ENCODE data around the gene YY1. TPM values are rescaled to one million over a fixed set of nuclear protein-coding genes. Genes with fewer than 3 reads are reported as not detected.
"Not testable (repeated sequence)": the region's sequence is repeated elsewhere in the genome, so short reads cannot be mapped to it uniquely, and the experiment has no call there.

The YY1 gene
- total RNA-seq, 8 experiments from 2014 or later = 23.4 to 58.3 (median 30.4) TPM

DNA sequence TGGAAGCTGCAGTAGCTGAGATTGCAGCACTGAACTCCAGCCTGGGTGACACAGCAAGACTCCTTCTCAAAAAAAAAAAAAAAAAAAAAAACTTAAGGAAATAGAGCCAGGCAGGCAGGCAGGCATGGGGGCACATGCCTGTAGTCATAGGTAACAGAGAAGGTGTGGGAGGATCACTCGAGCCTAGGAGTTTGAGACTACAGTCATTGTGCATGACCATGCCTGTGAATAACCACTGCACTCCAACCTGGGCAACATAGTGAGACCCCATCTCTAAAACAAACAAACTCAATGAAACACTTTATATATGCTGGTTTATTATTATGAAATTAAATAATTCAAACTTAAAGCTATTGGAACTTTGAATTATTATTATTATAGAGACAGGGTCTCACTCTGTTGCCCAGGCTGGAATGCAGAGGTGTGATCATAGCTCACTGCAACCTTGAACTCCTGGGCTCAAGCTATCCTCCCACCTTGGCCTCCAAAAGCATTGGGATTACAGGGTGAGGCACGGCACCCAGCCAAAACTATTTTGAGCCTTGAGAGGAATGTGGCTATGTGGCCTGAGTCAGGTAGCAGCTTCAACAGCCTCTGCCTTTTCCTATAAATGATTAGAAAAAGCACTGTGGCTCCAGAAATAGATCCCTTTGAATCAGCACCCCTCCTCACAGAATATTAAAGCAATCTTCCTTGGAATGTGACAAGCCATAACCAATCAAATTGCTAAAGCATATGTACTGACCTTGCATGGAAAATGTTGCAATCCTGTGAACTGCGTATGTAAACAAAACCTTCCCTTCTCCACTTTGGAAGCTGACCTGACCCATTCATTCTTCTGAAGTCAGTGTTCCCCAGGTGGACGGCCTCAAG lies 34.7 kb upstream of the YY1 start:
- Histone ChIP-seq H3K27ac (no peak overlapping the region), H3K4me1 (replicated peaks in 1 of 2) (no peaks in the 10 kb centered on the region), H3K4me3 (no peak overlapping the region)
- peak in 3 of 8 experiments; percentile 28 to 83 (median 31) for ATAC-seq (replicated peaks in 6 of 8)
- in situ Hi-C loops (cut with MboI; ENCODE audit: low pct_unique_long_range_greater_than_20kb in 2 of 9, low sequenced_read_pairs in 9 of 9, unreplicated experiment in 9 of 9) = no loop called here
- 13 to 100% (median 82%) methylated on average over 1 to 3 of the region's 4 CpGs; no CpG with 5 or more reads in 2 of the 10 experiments for WGBS, 10 experiments

DNA sequence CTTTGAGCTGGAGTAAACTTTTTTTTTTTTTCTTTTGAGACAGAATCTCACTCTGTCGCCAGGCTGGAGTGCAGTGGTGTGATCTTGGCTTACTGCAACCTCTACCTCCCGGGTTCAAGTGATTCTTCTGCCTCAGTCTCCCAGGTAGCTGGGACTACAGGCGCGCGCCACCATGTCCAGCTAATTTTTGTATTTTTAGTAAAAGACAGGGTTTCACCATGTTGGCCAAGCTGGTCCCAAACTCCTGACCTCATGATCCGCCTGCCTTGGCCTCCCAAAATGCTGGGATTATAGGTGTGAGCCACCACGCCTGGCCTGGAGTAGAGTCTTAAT lies 34.1 kb upstream of the YY1 start:
- ATAC-seq (replicated peaks in 6 of 8); H3K4me1 ChIP-seq (replicated peaks in 1 of 2); in situ Hi-C loops (cut with MboI; ENCODE audit: low pct_unique_long_range_greater_than_20kb in 2 of 9, low sequenced_read_pairs in 9 of 9, unreplicated experiment in 9 of 9); H3K27ac ChIP-seq; H3K4me3 ChIP-seq: not testable (repeated sequence)
- WGBS, 10 experiments = 85 to 100% (median 100%) methylated on average over 1 to 5 of the region's 7 CpGs; no CpG with 5 or more reads in 4 of the 10 experiments

DNA sequence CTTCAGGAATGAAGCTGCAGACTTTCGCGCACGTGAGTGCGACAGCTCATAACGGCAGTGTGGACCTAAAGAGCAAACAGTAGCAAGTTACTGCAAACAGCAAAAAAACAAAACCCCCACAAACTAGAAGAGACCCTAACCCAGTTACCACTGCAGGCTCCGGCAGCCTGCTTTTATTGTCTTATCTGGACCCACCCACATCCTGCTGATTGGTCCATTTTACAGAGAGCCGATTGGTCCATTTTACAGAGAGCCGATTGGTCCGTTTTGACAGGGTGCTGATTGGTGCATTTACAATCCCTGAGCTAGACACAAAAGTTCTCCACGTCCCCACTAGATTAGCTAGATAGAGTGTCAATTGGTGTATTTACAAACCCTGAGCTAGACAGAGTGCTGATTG lies 31.4 kb upstream of the YY1 start:
- H3K4me3 ChIP-seq; H3K4me1 ChIP-seq (replicated peaks in 1 of 2); ATAC-seq (replicated peaks in 6 of 8); H3K27ac ChIP-seq; in situ Hi-C loops (cut with MboI; ENCODE audit: low pct_unique_long_range_greater_than_20kb in 2 of 9, low sequenced_read_pairs in 9 of 9, unreplicated experiment in 9 of 9): not testable (repeated sequence)
- WGBS, 10 experiments = 50 to 100% (median 97%) methylated on average over 1 to 7 of the region's 10 CpGs; no CpG with 5 or more reads in 2 of the 10 experiments

DNA sequence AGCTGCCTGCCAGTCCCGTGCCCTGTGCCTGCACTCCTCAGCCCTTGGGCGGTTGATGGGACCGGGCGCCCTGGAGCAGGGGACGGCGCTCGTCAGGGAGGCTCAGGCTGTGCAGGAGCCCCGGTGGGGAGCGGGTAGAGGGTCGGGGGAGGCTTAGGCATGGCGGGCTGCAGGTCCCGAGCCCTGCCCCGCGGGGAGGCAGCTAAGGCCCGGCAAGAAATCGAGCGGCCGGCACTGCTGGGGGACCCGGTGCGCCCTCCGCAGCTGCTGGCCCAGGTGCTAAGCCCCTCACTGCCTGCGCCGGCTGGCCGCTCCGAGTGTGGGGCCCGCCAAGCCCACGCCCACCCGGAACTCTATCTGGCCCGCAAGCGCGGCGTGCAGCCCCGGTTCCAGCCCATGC lies 30.8 kb upstream of the YY1 start:
- H3K4me1 ChIP-seq (replicated peaks in 1 of 2); H3K4me3 ChIP-seq; H3K27ac ChIP-seq; in situ Hi-C loops (cut with MboI; ENCODE audit: low pct_unique_long_range_greater_than_20kb in 2 of 9, low sequenced_read_pairs in 9 of 9, unreplicated experiment in 9 of 9): not testable (repeated sequence)
- 100% methylated on average over 2 to 4 of the region's 33 CpGs; no CpG with 5 or more reads in 8 of the 10 experiments for WGBS, 10 experiments
- peak in 1 of 8 experiments; percentile 14 for ATAC-seq (replicated peaks in 6 of 8)

DNA sequence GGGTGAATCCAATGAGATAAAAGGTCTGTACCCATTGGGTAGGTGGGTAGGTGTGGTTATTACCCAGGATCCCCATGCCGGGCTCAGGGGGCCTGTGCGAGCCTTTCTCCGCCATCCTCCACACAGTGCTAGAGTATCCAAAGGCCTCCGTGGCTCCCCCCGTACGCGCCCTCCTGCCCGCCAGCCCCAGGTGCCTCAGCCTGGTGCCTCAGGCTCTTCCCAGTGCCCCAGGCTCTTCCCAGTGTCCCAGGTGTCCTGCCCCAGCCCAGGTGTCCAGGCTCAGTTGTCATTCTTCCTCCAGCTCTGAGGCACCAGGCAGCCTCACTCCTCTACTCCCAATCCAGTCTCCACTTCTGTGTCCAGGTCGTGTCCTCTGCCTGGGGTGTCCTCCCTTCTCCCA lies 27.6 kb upstream of the YY1 start:
- no peak overlapping the region for H3K4me3 ChIP-seq
- no peak for ATAC-seq (replicated peaks in 6 of 8)
- H3K27ac ChIP-seq = no peak overlapping the region
- peaks cover 8 to 18% of the 10 kb centered on the region in 2 donors for H3K4me1 ChIP-seq (replicated peaks in 1 of 2)
- WGBS, 10 experiments = 94% methylated on average over 3 of the region's 9 CpGs; no CpG with 5 or more reads in 9 of the 10 experiments
- in situ Hi-C loops (cut with MboI; ENCODE audit: low pct_unique_long_range_greater_than_20kb in 2 of 9, low sequenced_read_pairs in 9 of 9, unreplicated experiment in 9 of 9) = no loop called here

DNA sequence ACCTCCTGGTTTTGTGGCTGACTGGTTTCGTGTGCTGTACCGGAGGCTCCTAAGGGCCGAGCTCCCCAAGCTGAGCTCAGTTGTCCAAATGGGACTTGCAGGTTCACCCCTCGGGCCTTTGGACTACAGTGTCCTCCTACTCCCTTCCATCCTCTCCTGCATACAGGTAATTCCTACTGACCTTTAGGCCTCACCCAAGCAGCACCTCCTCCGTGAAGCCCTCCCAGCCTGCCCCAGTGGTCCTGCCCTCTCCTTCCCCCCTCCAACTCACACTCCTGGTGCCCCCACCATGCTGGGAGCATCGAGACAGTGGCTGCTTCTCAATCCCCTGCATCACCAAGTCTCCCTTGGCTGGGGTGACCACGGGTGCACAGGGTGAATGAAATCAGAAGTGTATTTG lies 27.1 kb upstream of the YY1 start:
- ATAC-seq (replicated peaks in 6 of 8) = no peak
- no peak overlapping the region for H3K27ac ChIP-seq
- WGBS, 10 experiments = 60 to 98% (median 92%) methylated on average over 1 to 6 of the region's 7 CpGs; no CpG with 5 or more reads in 6 of the 10 experiments
- in situ Hi-C loops (cut with MboI; ENCODE audit: low pct_unique_long_range_greater_than_20kb in 2 of 9, low sequenced_read_pairs in 9 of 9, unreplicated experiment in 9 of 9) = no loop called here
- peaks cover 8 to 18% of the 10 kb centered on the region in 2 donors for H3K4me1 ChIP-seq (replicated peaks in 1 of 2)
- H3K4me3 ChIP-seq = no peak overlapping the region

DNA sequence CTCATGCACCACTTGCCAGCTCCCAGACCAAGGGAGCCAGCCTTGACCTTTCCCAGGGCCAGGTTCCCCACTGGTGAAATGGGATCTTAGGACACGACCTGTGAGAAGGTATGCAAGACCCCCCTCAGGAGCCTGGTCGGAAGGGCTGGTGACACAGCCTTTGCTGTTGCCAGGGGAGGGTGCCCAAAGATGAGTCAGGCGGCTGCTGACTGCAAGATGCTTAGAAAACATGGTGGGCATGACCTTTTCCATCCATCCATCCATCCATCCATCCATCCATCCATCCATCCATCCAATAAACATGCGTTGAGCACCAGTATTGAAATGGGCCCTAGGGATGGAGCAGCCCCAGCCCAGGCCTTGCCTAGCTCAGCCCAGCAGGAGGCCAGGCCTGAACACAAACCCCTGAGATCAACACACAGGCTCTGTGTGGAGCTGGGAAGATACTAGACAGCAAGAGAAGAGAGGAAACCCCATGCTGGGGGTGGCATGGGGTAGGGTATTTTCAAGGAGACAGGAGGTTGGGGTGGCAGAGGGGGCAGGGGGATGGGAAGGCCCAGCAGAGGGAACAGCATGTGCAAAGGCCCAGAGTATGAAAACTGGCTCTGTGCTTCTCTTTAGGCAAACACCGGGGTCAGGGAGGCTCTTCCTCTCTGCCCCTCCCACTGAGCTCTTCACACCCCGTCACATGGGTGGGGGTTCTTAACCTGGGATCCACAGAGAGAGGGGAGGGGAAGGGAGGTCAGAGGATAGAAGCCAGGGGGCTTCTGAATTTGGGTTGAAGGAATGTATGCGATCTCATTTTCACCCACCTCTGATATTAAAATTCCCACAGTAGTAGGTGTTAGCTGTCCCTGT lies 26.2 kb upstream of the YY1 start:
- in situ Hi-C loops (cut with MboI; ENCODE audit: low pct_unique_long_range_greater_than_20kb in 2 of 9, low sequenced_read_pairs in 9 of 9, unreplicated experiment in 9 of 9) = no loop called here
- H3K4me1 ChIP-seq (replicated peaks in 1 of 2) = peaks cover 8 to 18% of the 10 kb centered on the region in 2 donors
- H3K4me3 ChIP-seq = no peak overlapping the region
- ATAC-seq (replicated peaks in 6 of 8) = no peak
- 60 to 100% (median 96%) methylated on average over 1 to 4 of the region's 7 CpGs; no CpG with 5 or more reads in 5 of the 10 experiments for WGBS, 10 experiments
- H3K27ac ChIP-seq = no peak overlapping the region

DNA sequence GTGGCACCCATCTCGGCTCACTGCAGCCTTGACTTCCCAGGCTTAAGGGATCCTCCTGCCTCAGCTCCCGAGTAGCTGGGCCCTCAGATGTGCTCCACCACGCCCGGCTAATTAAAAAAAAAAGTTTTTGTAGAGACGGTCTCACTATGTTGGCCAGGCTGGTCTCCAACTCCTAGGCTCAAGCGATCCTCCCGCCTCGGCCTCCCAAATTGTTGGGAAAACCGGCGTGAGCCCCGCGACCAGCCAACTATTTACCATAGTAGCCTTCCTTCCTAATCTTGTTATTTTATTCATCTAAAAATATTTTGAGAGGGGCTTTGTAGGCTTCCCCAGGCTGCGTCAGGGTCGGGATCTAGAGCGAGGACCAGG lies 25.4 kb upstream of the YY1 start:
- Histone ChIP-seq H3K4me1 (replicated peaks in 1 of 2) (peaks cover 8 to 18% of the 10 kb centered on the region in 2 donors), H3K4me3 (peak overlapping the region; percentile 37 to 69 (median 61)), H3K27ac (peak overlapping the region; percentile 66 to 89)
- no peak for ATAC-seq (replicated peaks in 6 of 8)
- WGBS, 10 experiments = 0 to 93% (median 66%) methylated on average over 1 to 13 of the region's 15 CpGs; no CpG with 5 or more reads in 4 of the 10 experiments
- in situ Hi-C loops (cut with MboI; ENCODE audit: low pct_unique_long_range_greater_than_20kb in 2 of 9, low sequenced_read_pairs in 9 of 9, unreplicated experiment in 9 of 9) = no loop called here

DNA sequence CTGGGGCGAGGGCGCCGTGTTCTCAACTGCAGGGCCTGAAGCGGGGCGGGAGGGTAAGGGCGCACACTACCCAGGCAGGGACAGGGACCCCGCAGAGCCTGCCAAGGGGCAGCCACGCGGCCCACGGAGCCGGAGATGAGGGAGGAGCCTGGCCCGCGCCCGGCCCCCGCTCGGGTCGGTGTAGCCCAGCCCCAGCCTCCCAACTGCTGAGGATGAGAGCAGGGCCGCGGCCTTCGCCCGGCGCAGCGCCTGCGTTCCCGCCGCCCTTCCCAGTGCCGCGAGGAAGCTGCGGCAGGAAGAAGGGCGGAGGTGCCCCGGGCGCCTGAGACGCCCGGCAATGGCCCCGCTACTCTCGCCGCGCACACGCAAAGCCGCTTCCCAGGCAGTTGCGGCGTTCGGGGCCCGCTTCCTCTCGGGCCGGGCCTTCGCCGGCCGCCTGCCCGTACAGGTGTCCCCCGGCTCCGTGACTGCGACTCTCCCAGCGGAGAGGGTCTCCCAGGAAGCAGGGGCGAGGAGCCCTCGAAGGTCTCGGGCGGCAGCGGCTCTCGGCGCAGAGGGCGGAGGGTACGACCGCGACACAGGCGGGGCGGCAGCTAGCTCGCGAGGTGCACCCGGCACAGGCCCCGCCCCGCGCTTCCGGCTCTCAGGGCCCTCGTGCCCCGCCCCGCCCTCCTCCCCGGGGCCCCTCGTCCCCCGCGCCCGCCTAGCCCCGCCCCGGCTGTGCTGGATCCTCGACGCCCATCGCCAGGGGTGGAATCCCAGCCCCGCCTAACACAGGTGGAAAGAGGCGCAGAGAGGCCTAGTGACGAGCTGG lies 24.8 kb upstream of the YY1 start:
- peak; percentile 87 to 95 (median 92) for ATAC-seq (replicated peaks in 6 of 8)
- in situ Hi-C loops (cut with MboI; ENCODE audit: low pct_unique_long_range_greater_than_20kb in 2 of 9, low sequenced_read_pairs in 9 of 9, unreplicated experiment in 9 of 9) = no loop called here
- peak overlapping the region; percentile 66 to 89 for H3K27ac ChIP-seq
- H3K4me3 ChIP-seq = peak overlapping the region; percentile 37 to 69 (median 61)
- peaks cover 8 to 18% of the 10 kb centered on the region in 2 donors for H3K4me1 ChIP-seq (replicated peaks in 1 of 2)
- WGBS, 10 experiments = 0 to 21% (median 0%) methylated on average over 10 to 25 of the region's 90 CpGs; no CpG with 5 or more reads in 7 of the 10 experiments

DNA sequence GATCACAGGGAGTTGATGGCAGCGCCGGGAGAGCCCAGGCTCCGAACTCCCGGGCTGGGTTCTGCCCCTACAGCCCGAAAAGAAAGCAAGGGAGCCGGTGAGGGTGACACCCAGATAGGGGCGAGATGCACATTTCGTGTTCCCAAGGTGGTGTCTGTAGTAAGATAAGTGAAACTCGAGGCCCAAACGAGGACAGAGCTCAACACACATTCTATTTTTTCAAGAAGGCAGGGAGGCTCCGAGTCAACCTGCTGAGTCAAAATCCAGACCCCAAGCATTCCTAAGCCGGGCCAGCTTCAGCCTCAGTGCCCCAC lies 24.2 kb upstream of the YY1 start:
- 0 to 100% (median 29%) methylated on average over 1 to 7 of the region's 12 CpGs; no CpG with 5 or more reads in 3 of the 10 experiments for WGBS, 10 experiments
- peak overlapping the region in 1 of 2 donors; percentile 29 for H3K27ac ChIP-seq
- peaks cover 8 to 18% of the 10 kb centered on the region in 2 donors for H3K4me1 ChIP-seq (replicated peaks in 1 of 2)
- ATAC-seq (replicated peaks in 6 of 8) = no peak
- in situ Hi-C loops (cut with MboI; ENCODE audit: low pct_unique_long_range_greater_than_20kb in 2 of 9, low sequenced_read_pairs in 9 of 9, unreplicated experiment in 9 of 9) = no loop called here
- peak overlapping the region; percentile 37 to 69 (median 61) for H3K4me3 ChIP-seq

DNA sequence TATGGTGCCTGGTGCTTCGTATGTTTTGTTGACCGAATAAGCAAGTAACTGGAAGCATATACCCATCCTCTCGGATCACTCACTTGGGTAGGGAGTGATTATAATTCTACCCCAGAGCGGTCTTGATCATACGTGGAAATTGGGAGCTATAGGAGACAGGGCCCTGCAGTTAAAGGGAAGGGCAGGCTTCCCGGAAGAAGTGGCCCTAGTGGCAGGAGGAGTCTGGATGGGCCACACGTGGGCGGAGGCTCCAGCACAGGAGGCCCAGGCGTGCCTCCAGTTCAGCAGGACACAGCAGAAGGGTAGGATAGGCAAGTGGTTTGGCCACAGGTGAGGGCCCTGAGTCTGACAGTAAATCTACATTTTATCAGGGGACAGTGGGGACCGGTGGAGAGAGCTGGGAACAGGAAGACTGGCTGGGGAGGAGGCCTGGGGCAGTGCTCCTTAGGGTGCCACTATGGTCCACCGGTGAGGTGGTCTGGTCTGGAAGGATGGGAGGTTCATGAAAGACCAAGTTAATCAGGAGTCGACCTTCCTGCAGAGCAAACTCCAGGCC lies 23.5 kb upstream of the YY1 start:
- Histone ChIP-seq H3K4me1 (replicated peaks in 1 of 2) (peaks cover 8 to 18% of the 10 kb centered on the region in 2 donors), H3K4me3 (no peak overlapping the region), H3K27ac (peak overlapping the region in 1 of 2 donors; percentile 9)
- no peak for ATAC-seq (replicated peaks in 6 of 8)
- in situ Hi-C loops (cut with MboI; ENCODE audit: low pct_unique_long_range_greater_than_20kb in 2 of 9, low sequenced_read_pairs in 9 of 9, unreplicated experiment in 9 of 9) = no loop called here
- 57 to 100% (median 89%) methylated on average over 1 to 9 of the region's 12 CpGs; no CpG with 5 or more reads in 1 of the 10 experiments for WGBS, 10 experiments

DNA sequence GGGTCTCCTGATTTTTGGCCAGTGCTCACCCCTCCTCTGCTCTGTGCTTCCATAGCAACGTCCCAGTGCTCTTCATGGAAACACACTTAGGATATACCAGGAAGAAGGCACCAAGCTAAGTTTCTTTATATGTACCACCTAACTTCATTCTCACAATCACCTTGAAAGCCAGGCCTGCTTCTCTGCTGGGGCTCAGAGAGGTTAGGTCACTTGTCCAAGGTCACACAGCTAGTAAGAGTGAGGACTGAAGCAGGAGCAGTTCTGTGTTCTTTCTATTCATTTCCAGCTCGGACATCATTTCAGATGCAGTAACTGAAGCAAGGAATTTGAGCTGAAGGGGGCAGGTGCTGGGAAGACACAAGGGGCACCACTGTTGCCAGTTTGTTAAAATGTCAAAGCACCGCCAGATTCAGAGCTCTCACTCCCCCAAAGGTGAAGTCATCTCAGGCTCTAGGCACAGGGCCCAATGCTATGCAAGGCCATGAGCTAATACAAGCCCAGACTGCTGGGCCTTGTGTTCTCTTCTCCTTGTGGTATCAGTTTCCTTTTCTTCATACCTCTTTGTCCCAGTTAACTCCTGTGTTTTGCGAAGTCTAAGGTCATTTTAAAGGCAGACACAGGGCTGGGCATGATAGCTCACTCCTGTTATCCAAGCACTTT lies 19.7 kb upstream of the YY1 start:
- ATAC-seq (replicated peaks in 6 of 8) = no peak
- WGBS, 10 experiments = 71 to 100% (median 90%) methylated on average over 1 to 4 of the region's 4 CpGs; no CpG with 5 or more reads in 4 of the 10 experiments
- Histone ChIP-seq H3K27ac (no peak overlapping the region), H3K4me3 (no peak overlapping the region), H3K4me1 (replicated peaks in 1 of 2) (peaks cover 40 to 49% of the 10 kb centered on the region in 2 donors)
- in situ Hi-C loops (cut with MboI; ENCODE audit: low pct_unique_long_range_greater_than_20kb in 2 of 9, low sequenced_read_pairs in 9 of 9, unreplicated experiment in 9 of 9) = no loop called here

All from motor neuron (in vitro differentiated cells).